Thymus (tissue), 11 donors: ENCODE data around the gene NKIRAS1. TPM values are rescaled to one million over a fixed set of nuclear protein-coding genes. Genes with fewer than 3 reads are reported as not detected.
"Not testable (repeated sequence)": the region's sequence is repeated elsewhere in the genome, so short reads cannot be mapped to it uniquely, and the experiment has no call there.

ENCODE experiments used
- DNase-seq, 9 donors: peaks; one replicate each; pipeline ENCODE4 v3.0.0-alpha.2; 2013; ENCODE audit warnings: low spot score in 9 of 9, low read depth in 6 of 9, missing footprints in 1 of 9
- H3K27ac ChIP-seq, 2 donors: one replicate each; pipeline ENCODE4 v1.5.1; 2013; ENCODE audit warnings: control low read depth in 1 of 2, low read depth in 1 of 2, low read length in 1 of 2, mild to moderate bottlenecking in 1 of 2, moderate library complexity in 1 of 2
- H3K27me3 ChIP-seq, 2 donors: one replicate each; pipeline ENCODE4 v1.5.1; 2013; ENCODE audit warnings: low read length in 1 of 2; ENCODE audit not compliant: control insufficient read depth in 2 of 2, insufficient read depth in 1 of 2
- H3K36me3 ChIP-seq, 2 donors: one replicate each; pipeline ENCODE4 v1.5.1; 2013; ENCODE audit warnings: low read length in 1 of 2, mild to moderate bottlenecking in 1 of 2, moderate library complexity in 1 of 2; ENCODE audit not compliant: control insufficient read depth in 2 of 2, insufficient read depth in 2 of 2
- H3K4me1 ChIP-seq, 2 donors: one replicate each; pipeline ENCODE4 v1.5.1; 2013; ENCODE audit warnings: low read length in 2 of 2; ENCODE audit not compliant: control insufficient read depth in 2 of 2, insufficient read depth in 2 of 2
- H3K4me3 ChIP-seq, 2 donors: one replicate each; pipeline ENCODE4 v1.5.1; 2013; ENCODE audit warnings: low read length in 2 of 2, control low read depth in 1 of 2, mild to moderate bottlenecking in 1 of 2
- H3K9me3 ChIP-seq, 2 donors: one replicate each; pipeline ENCODE4 v1.5.1; 2013; ENCODE audit warnings: low read length in 1 of 2, mild to moderate bottlenecking in 1 of 2; ENCODE audit not compliant: control insufficient read depth in 2 of 2, insufficient read depth in 1 of 2
- WGBS: extraction: QIAGEN DNeasy Blood & Tissue Kit; methylation state at CpG from one replicate; pipeline ENCODE4 v1.1.7; 2013; 5-methylcytosine and 5-hydroxymethylcytosine counted together
- polyA plus RNA-seq: library from polyadenylated mRNA; stranded (reverse); fragments of 200-250 nt; gene quantifications from one replicate; pipeline ENCODE4 v1.2.3, GENCODE V29; 2013
- total RNA-seq: library from RNA; stranded (reverse); fragments of 120-200 nt; gene quantifications from one replicate; pipeline ENCODE4 v1.2.4, GENCODE V29; 2013
- donor health status: healthy.

The NKIRAS1 gene
- total and polyA plus RNA-seq, 2 donors: 5.3 to 9.7 TPM

DNA sequence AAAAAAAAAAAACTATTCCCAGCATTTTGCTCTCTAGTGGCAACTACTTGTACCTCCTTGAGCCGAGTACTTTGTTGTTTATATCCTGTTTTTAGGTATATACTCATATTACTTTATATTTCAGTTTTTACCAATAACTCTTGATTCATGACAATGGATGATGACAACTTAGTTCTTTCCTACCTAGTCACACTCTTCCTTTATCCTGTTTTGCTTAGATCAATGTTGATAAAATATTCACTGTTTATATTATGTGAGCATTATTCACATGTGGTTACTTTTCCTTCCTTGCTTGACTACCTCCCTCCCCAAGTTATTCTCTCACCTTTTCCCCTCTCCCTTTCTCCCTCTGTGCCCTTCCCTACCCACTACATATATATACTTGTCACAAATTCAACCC is 53.7 kb downstream of the NKIRAS1 start:
- no peak for DNase-seq
- H3K4me3 ChIP-seq: no peak overlapping the region
- no peaks in the 10 kb centered on the region for H3K9me3 ChIP-seq
- H3K36me3 ChIP-seq: peaks cover 6 to 10% of the 10 kb centered on the region in 2 donors
- 97% methylated on average over 1 of the region's 1 CpG for WGBS
- H3K27me3 ChIP-seq: no peaks in the 10 kb centered on the region
- no peak overlapping the region for H3K27ac ChIP-seq
- H3K4me1 ChIP-seq: peaks cover 26 to 40% of the 10 kb centered on the region in 2 donors

DNA sequence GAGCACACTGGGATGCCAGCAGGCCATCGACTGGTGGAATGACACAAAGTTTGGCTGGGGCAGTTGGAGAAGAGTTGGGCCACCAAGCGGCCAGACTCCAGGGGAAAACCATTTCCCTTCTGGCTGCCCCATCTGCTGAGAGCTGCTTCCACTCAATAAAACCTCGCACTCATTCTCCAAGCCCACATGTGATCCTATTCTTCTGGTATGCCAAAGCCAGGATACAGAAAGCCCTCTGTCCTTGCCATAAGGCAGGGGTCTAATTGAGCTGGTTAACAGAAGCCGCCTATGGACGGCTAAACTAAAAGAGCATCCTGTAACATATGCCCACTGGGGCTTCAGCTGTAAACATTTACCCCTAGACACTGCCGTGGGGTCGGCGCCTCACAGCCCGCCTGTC is 55.1 kb downstream of the NKIRAS1 start:
- 97% methylated on average over 9 of the region's 9 CpGs for WGBS
- DNase-seq: no peak

DNA sequence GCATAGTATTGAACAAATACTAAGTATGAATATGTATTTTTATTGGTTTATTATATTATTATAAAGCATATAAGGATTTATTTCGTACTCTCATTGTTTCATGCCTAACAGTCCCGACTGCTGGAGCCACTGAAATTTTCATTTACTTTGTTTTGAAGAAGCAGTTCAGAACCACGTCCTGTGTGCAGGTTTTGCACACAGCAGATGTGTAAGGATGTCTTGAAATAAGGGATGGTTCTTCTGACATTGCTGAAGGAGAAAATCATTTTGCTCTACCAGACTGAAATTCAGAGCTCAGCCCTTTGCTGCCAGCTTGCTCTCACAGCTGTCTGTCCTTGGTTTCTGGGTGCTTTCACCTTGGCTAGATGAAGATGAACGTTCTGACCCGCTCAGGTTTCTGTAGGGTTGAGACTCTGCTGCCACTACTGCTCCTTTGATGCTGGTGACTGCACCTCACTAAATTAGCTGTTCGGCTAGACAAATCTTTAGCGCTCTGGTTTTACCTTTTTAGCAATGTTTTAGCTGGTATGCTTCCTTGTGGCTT is 56.9 kb downstream of the NKIRAS1 start:
- Histone ChIP-seq H3K9me3 (no peaks in the 10 kb centered on the region), H3K4me1 (peaks cover 30 to 43% of the 10 kb centered on the region in 2 donors), H3K27me3 (no peaks in the 10 kb centered on the region), H3K4me3 (no peak overlapping the region), H3K27ac (peak overlapping the region in 1 of 2 donors; percentile 84), H3K36me3 (peaks cover under 1 to 8% of the 10 kb centered on the region in 2 donors)
- 58% methylated on average over 7 of the region's 7 CpGs for WGBS
- DNase-seq: peak in 4 of 9 donors; percentile 29 to 63 (median 38)

More for the DNA sequence above, 55.1 kb downstream of the NKIRAS1 start:
- Histone ChIP-seq H3K27ac (no peak overlapping the region), H3K27me3 (no peaks in the 10 kb centered on the region), H3K4me3 (no peak overlapping the region), H3K36me3 (peaks cover 6 to 10% of the 10 kb centered on the region in 2 donors), H3K4me1 (peaks cover 31 to 49% of the 10 kb centered on the region in 2 donors), H3K9me3 (no peaks in the 10 kb centered on the region)

DNA sequence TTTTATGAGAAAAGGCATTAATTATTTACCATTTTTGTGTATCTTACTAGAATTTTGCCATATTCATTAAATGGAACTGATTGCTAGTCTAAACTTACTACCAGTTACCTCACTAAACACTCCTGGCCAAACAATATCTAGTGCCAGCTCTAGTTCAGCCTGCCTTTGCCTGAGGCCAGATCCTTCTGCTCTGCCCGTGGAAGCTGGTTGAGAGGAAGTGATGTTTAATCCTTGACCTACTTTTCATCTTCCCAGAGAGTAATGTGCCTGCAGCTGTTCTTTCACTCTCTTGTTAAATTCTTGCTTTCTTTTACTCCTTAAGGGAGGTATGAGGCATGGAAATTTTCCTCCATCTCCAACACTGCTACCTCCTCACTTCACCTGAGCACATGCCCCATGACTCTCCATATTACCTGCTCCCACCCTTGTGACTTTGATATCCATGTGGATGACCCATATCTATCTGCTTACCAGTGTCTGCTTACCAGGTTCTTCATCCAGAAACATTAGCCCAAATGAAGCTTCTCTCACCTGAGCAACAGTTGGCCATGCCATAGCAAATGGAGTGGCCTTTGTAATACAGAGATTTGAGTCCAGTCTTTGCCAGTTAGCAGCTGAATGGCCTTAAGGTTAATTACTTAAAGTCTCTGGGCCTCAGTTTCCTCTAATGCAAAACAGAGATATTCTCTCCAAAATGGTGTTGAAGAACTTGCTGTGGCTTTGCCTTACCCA is 57.6 kb downstream of the NKIRAS1 start:
- peaks cover 30 to 43% of the 10 kb centered on the region in 2 donors for H3K4me1 ChIP-seq
- no peaks in the 10 kb centered on the region for H3K27me3 ChIP-seq
- peak in 5 of 9 donors; percentile 29 to 70 (median 49) for DNase-seq
- H3K36me3 ChIP-seq: peaks cover 0 to 5% of the 10 kb centered on the region in 2 donors
- no peaks in the 10 kb centered on the region for H3K9me3 ChIP-seq
- peak overlapping the region in 1 of 2 donors; percentile 14 for H3K4me3 ChIP-seq
- WGBS: 0% methylated on average over 1 of the region's 1 CpG
- peak overlapping the region in 1 of 2 donors; percentile 84 for H3K27ac ChIP-seq

- no peak for DNase-seq
- WGBS: 93% methylated on average over 3 of the region's 3 CpGs
- Histone ChIP-seq H3K9me3 (peaks cover 0 to 6% of the 10 kb centered on the region in 2 donors), H3K27ac (no peak overlapping the region), H3K36me3 (peaks cover 4% of the 10 kb centered on the region in 2 donors), H3K4me1 (peaks cover 28 to 42% of the 10 kb centered on the region in 2 donors), H3K4me3 (no peak overlapping the region), H3K27me3 (no peaks in the 10 kb centered on the region)
These were observed 60.5 kb downstream of the NKIRAS1 start for GRCh38 chr3:23856286-23856685.

DNA sequence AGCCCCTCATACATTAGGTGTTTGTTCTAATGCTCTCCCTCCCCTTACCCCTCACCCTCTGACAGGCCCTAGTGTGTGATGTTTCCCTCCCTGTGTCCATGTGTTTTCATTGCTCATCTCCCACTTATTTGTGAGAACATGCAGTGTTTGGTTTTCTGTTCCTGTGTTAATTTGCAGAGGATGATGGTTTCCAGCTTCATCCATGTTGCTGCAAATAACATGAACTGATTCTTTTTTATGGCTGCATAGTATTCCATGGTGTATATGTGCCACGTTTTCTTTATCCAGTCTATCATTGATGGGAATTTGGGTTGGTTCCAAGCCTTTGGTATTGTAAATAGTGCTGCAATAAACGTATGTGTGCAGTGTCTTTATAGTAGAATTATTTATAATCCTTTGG is 67.3 kb downstream of the NKIRAS1 start:
- not testable (repeated sequence) for H3K27ac ChIP-seq, H3K4me3 ChIP-seq, H3K36me3 ChIP-seq, H3K27me3 ChIP-seq, H3K9me3 ChIP-seq, H3K4me1 ChIP-seq, DNase-seq
- WGBS: 97% methylated on average over 2 of the region's 2 CpGs

GRCh38 chr3:23845326-23846216 is 71.2 kb downstream of the NKIRAS1 start:
- WGBS: 92% methylated on average over 5 of the region's 5 CpGs
- no peaks in the 10 kb centered on the region for H3K4me1 ChIP-seq
- no peaks in the 10 kb centered on the region for H3K27me3 ChIP-seq
- no peak overlapping the region for H3K4me3 ChIP-seq
- DNase-seq: no peak
- H3K27ac ChIP-seq: no peak overlapping the region
- no peaks in the 10 kb centered on the region for H3K9me3 ChIP-seq
- peaks cover 0 to 4% of the 10 kb centered on the region in 2 donors for H3K36me3 ChIP-seq

- H3K27me3 ChIP-seq: no peaks in the 10 kb centered on the region
- DNase-seq: no peak
- 98% methylated on average over 3 of the region's 3 CpGs for WGBS
These were observed 72.9 kb downstream of the NKIRAS1 start for GRCh38 chr3:23843869-23844268.

More at GRCh38 chr3:23843869-23844268, 72.9 kb downstream of the NKIRAS1 start:
- Histone ChIP-seq H3K9me3 (no peaks in the 10 kb centered on the region), H3K4me1 (no peaks in the 10 kb centered on the region), H3K27ac (no peak overlapping the region), H3K36me3 (peaks cover 0 to 4% of the 10 kb centered on the region in 2 donors), H3K4me3 (no peak overlapping the region)
